Fibroblast of lung (primary cell): Measurements from ENCODE around the gene LBX1.

ENCODE experiments used
- EZH2 ChIP-seq: IDR thresholded peaks from 2 replicates; pipeline ENCODE4 v1.5.1; 2012; ENCODE audit warnings: low read length, control low read depth, mild to moderate bottlenecking; ENCODE audit errors: missing control alignments
- TF ChIP-seq, protein P1 (sequence below), 2 donors: IDR thresholded peaks in 1 of 2; conservative IDR thresholded peaks in 1 of 2; 1 replicate in 1 of 2; 2 replicates in 1 of 2; pipeline ENCODE4 v1.5.1; 2011 to 2012; ENCODE audit warnings: low read length in 2 of 2, control low read depth in 1 of 2, inconsistent platforms in 1 of 2, low read depth in 1 of 2, mild to moderate bottlenecking in 1 of 2

DNA sequence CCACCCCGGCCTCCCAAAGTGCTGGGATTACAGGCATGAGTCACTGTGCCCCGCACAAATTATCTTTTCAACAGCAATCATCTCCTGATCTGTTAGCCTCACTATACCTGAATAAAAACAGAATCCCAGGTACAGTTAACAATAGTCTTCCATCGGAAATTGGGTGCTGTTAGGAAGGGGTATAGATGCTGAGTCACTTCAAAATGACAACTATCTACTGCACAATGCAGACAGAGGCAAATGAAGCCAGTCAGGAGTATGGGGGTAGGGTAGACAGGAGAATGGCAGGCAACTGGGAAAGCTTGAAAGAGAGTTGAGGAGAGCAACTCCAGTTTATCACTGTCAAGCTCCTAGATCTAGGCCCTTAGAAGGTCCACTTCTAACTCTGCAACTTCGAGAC is 40.3 kb downstream of the LBX1 start:
- TF ChIP-seq, protein P1, sequence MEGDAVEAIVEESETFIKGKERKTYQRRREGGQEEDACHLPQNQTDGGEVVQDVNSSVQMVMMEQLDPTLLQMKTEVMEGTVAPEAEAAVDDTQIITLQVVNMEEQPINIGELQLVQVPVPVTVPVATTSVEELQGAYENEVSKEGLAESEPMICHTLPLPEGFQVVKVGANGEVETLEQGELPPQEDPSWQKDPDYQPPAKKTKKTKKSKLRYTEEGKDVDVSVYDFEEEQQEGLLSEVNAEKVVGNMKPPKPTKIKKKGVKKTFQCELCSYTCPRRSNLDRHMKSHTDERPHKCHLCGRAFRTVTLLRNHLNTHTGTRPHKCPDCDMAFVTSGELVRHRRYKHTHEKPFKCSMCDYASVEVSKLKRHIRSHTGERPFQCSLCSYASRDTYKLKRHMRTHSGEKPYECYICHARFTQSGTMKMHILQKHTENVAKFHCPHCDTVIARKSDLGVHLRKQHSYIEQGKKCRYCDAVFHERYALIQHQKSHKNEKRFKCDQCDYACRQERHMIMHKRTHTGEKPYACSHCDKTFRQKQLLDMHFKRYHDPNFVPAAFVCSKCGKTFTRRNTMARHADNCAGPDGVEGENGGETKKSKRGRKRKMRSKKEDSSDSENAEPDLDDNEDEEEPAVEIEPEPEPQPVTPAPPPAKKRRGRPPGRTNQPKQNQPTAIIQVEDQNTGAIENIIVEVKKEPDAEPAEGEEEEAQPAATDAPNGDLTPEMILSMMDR (conservative IDR thresholded peaks at IDR 0.05 in 1 of 2, IDR thresholded peaks at IDR 0.05 in 1 of 2; ENCODE audit: low read depth in 1 of 2, low read length in 2 of 2): no peak
- TF ChIP-seq EZH2: no peak
